Pancreas (tissue), 10 donors: ENCODE measurements around the gene BAZ1A. TPM values are rescaled to one million over a fixed set of nuclear protein-coding genes. Genes with fewer than 3 reads are reported as not detected.

ENCODE experiments used
- ATAC-seq, 4 donors: fragments of 200-7000 bp; cut with Tn5 transposase; one replicate each; pipeline versions ENCODE4 v1.8.0 to v1.9.1; 2020; ENCODE audit warnings: mild to moderate bottlenecking in 4 of 4, moderate library complexity in 4 of 4
- DNase-seq, 6 donors: peaks; one replicate each; pipeline ENCODE4 v3.0.0-alpha.2; 2020
- FAIRE-seq: peaks from 2 replicates; lab custom pipeline; 2012; peaks lifted over from hg19 to GRCh38; lab: Jason Lieb, UNC
- H3K27ac ChIP-seq, 4 donors: fragments of 200-600 bp; sonication (generic); 1 replicate in 3 of 4; 2 replicates in 1 of 4; pipeline versions ENCODE4 v1.5.0 to v1.8.0; 2020
- H3K27me3 ChIP-seq, 4 donors: fragments of 200-600 bp; one replicate each; pipeline ENCODE4 v1.8.0; 2021
- H3K36me3 ChIP-seq, 3 donors: fragments of 200-600 bp; sonication (generic) in 1 of 3; one replicate each; pipeline versions ENCODE4 v1.5.0 to v1.8.0; 2020 to 2021
- H3K4me1 ChIP-seq, 3 donors: fragments of 200-600 bp; one replicate each; pipeline ENCODE4 v1.8.0; 2021
- H3K4me3 ChIP-seq, 4 donors: fragments of 200-600 bp; sonication (generic) in 2 of 4; one replicate each; pipeline versions ENCODE4 v1.5.0 to v1.8.0; 2020 to 2021
- H3K9me3 ChIP-seq, 4 donors: fragments of 200-600 bp; one replicate each; pipeline ENCODE4 v1.8.0; 2021
- WGBS, 2 donors: extraction: QIAGEN DNeasy Blood & Tissue Kit; methylation state at CpG; one replicate each; pipeline ENCODE4 v1.1.7; 2013; 5-methylcytosine and 5-hydroxymethylcytosine counted together
- intact Hi-C, 3 donors: fragments of 100-400 bp; cut with DNase I; formaldehyde crosslinking; loops; one replicate each; pipeline versions ENCODE4 v1.11.1 to v1.14.2; 2022
- polyA plus RNA-seq, 2 donors: library from polyadenylated mRNA; stranded (reverse); fragments of 200-250 nt; gene quantifications; one replicate each; pipeline ENCODE4 v1.2.3, GENCODE V29; 2013
- total RNA-seq, 6 donors: library from RNA; stranded (reverse); fragmentation: NEBNext Ultra II Directional in 4 of 6; extraction: Animal tissue kit (Norgen Biotek cat#: 25700) in 4 of 6; gene quantifications; one replicate each; pipeline versions ENCODE4 v1.2.1 to v1.2.4, GENCODE V29; 2021 to 2023
- TF ChIP-seq, protein P1 (sequence below), 4 donors: fragments of 200-600 bp; sonication (generic) in 3 of 4; IDR thresholded peaks; one replicate each; pipeline versions ENCODE4 v1.5.0 to v1.8.0; 2021; ENCODE audit warnings: antibody characterized with exemption in 4 of 4
- donor health status: healthy with polysubstance abuse.
- donor health status: DM: no; HTN: no; CAD: no; lungs with moderate emphysema.
- donor health status: DM: no; HTN: no; CAD: no.
- donor health status: control.
- donor health status: control.
- donor health status: Bipolar disorder and iron deficiency.
- donor health status: DM: yes; HTN: yes; CAD: no.
- donor health status: DM: no; HTN: no; CAD: no.
- donor health status: DM: no; HTN: no; CAD: no.
- donor health status: DM: yes; HTN: yes; CAD: no.

Gene BAZ1A, protein sequence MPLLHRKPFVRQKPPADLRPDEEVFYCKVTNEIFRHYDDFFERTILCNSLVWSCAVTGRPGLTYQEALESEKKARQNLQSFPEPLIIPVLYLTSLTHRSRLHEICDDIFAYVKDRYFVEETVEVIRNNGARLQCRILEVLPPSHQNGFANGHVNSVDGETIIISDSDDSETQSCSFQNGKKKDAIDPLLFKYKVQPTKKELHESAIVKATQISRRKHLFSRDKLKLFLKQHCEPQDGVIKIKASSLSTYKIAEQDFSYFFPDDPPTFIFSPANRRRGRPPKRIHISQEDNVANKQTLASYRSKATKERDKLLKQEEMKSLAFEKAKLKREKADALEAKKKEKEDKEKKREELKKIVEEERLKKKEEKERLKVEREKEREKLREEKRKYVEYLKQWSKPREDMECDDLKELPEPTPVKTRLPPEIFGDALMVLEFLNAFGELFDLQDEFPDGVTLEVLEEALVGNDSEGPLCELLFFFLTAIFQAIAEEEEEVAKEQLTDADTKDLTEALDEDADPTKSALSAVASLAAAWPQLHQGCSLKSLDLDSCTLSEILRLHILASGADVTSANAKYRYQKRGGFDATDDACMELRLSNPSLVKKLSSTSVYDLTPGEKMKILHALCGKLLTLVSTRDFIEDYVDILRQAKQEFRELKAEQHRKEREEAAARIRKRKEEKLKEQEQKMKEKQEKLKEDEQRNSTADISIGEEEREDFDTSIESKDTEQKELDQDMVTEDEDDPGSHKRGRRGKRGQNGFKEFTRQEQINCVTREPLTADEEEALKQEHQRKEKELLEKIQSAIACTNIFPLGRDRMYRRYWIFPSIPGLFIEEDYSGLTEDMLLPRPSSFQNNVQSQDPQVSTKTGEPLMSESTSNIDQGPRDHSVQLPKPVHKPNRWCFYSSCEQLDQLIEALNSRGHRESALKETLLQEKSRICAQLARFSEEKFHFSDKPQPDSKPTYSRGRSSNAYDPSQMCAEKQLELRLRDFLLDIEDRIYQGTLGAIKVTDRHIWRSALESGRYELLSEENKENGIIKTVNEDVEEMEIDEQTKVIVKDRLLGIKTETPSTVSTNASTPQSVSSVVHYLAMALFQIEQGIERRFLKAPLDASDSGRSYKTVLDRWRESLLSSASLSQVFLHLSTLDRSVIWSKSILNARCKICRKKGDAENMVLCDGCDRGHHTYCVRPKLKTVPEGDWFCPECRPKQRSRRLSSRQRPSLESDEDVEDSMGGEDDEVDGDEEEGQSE (N-terminal part only)
- total RNA-seq = 10 to 100 TPM in 1 of 6 donors, 1 to 10 TPM in 5; 5.6 to 12.1 (median 7.2) TPM
- polyA plus RNA-seq = 1 to 10 TPM; 5.9 to 9.9 TPM

GRCh38 chr14:34875031-34875922, at the start of gene BAZ1A:
BAZ1A (minus strand) TSS chr14:34875360; CDS start chr14:34874604, 756 bp downstream.
- TF ChIP-seq, protein P1, sequence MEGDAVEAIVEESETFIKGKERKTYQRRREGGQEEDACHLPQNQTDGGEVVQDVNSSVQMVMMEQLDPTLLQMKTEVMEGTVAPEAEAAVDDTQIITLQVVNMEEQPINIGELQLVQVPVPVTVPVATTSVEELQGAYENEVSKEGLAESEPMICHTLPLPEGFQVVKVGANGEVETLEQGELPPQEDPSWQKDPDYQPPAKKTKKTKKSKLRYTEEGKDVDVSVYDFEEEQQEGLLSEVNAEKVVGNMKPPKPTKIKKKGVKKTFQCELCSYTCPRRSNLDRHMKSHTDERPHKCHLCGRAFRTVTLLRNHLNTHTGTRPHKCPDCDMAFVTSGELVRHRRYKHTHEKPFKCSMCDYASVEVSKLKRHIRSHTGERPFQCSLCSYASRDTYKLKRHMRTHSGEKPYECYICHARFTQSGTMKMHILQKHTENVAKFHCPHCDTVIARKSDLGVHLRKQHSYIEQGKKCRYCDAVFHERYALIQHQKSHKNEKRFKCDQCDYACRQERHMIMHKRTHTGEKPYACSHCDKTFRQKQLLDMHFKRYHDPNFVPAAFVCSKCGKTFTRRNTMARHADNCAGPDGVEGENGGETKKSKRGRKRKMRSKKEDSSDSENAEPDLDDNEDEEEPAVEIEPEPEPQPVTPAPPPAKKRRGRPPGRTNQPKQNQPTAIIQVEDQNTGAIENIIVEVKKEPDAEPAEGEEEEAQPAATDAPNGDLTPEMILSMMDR (IDR thresholded peaks at IDR 0.05) = no peak
- Histone ChIP-seq H3K4me3 (peak within 1 kb of the TSS; percentile 78 to 95 (median 88)), H3K36me3 (no peaks in the 10 kb centered on the region), H3K27me3 (no peaks in the 10 kb centered on the region), H3K9me3 (no peaks in the 10 kb centered on the region), H3K27ac (peak within 1 kb of the TSS; percentile 97 to 100 (median 98)), H3K4me1 (peaks cover 0 to 7% (median 5%) of the 10 kb centered on the region in 3 donors)
- FAIRE-seq (peak; percentile 34), DNase-seq (peak in 5 of 6 donors; percentile 48 to 76 (median 58)), ATAC-seq (peak; percentile 29 to 63 (median 52))
- intact Hi-C loops = no loop called here
- WGBS, 2 donors = 0% methylated on average over 31 to 46 of the region's 46 CpGs

DNA sequence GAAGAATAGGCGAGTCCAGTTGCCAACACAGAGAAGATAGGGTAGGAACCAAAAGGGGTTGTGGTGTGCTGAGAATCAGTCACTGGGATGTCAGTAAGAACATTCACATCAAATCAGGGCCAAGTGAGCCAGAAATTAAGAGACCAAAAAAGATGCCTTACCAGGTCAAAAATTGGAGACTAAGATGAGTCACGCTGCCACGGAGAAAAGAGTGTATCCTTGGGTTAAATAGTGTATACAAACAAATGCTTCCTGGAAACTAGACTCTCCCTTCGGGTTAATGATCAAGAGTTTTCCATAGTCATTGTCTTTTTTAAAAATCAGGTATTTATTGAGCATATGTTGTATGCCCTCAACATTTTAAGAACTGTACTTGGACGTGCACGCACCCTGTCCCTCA, 45.2 kb upstream of the BAZ1A start:
- 68% methylated on average over 6 of the region's 6 CpGs for WGBS, 2 donors
- H3K4me1 ChIP-seq = no peaks in the 10 kb centered on the region
- no peaks in the 10 kb centered on the region for H3K36me3 ChIP-seq
- FAIRE-seq (no peak), DNase-seq (no peak), ATAC-seq (no peak)
- intact Hi-C loops = no loop called here
- H3K4me3 ChIP-seq = no peak overlapping the region
- no peaks in the 10 kb centered on the region for H3K9me3 ChIP-seq
- no peaks in the 10 kb centered on the region for H3K27me3 ChIP-seq
- TF ChIP-seq, protein P1 (IDR thresholded peaks at IDR 0.05) = no peak
- no peak overlapping the region for H3K27ac ChIP-seq

- FAIRE-seq = no peak
- H3K27ac ChIP-seq = no peak overlapping the region
- no peaks in the 10 kb centered on the region for H3K9me3 ChIP-seq
- no peak for DNase-seq
- intact Hi-C loops = no loop called here
- ATAC-seq = no peak
- no peak overlapping the region for H3K4me3 ChIP-seq
- TF ChIP-seq, protein P1 (IDR thresholded peaks at IDR 0.05) = no peak
- WGBS, 2 donors = 80 to 90% methylated on average over 2 of the region's 2 CpGs
- no peaks in the 10 kb centered on the region for H3K36me3 ChIP-seq
- H3K4me1 ChIP-seq = no peaks in the 10 kb centered on the region
- no peaks in the 10 kb centered on the region for H3K27me3 ChIP-seq
Measured at GRCh38 chr14:34913619-34914018, 38.5 kb upstream of the BAZ1A start.

- WGBS, 2 donors = 76 to 82% methylated on average over 8 of the region's 8 CpGs
- intact Hi-C loops = no loop called here
- H3K27ac ChIP-seq = no peak overlapping the region
- DNase-seq (no peak), ATAC-seq (no peak), FAIRE-seq (no peak)
- TF ChIP-seq, protein P1 (IDR thresholded peaks at IDR 0.05) = no peak
- H3K4me1 ChIP-seq = no peaks in the 10 kb centered on the region
- no peaks in the 10 kb centered on the region for H3K27me3 ChIP-seq
- no peaks in the 10 kb centered on the region for H3K9me3 ChIP-seq
- no peak overlapping the region for H3K4me3 ChIP-seq
- no peaks in the 10 kb centered on the region for H3K36me3 ChIP-seq
Measured at GRCh38 chr14:34912966-34913365, 37.8 kb upstream of the BAZ1A start.
